GM18517 (cell line): ENCODE data around the gene PXDN.
"Not testable (repeated sequence)": the region's sequence is repeated elsewhere in the genome, so short reads cannot be mapped to it uniquely, and the experiment has no call there.

Source experiments
- ATAC-seq: cut with Tn5 transposase; IDR thresholded peaks from one replicate; pipeline ENCODE4 v1.9.1; 2021; ENCODE audit warnings: mild to moderate bottlenecking, moderate library complexity; ENCODE audit not compliant: unreplicated experiment

The PXDN gene, protein sequence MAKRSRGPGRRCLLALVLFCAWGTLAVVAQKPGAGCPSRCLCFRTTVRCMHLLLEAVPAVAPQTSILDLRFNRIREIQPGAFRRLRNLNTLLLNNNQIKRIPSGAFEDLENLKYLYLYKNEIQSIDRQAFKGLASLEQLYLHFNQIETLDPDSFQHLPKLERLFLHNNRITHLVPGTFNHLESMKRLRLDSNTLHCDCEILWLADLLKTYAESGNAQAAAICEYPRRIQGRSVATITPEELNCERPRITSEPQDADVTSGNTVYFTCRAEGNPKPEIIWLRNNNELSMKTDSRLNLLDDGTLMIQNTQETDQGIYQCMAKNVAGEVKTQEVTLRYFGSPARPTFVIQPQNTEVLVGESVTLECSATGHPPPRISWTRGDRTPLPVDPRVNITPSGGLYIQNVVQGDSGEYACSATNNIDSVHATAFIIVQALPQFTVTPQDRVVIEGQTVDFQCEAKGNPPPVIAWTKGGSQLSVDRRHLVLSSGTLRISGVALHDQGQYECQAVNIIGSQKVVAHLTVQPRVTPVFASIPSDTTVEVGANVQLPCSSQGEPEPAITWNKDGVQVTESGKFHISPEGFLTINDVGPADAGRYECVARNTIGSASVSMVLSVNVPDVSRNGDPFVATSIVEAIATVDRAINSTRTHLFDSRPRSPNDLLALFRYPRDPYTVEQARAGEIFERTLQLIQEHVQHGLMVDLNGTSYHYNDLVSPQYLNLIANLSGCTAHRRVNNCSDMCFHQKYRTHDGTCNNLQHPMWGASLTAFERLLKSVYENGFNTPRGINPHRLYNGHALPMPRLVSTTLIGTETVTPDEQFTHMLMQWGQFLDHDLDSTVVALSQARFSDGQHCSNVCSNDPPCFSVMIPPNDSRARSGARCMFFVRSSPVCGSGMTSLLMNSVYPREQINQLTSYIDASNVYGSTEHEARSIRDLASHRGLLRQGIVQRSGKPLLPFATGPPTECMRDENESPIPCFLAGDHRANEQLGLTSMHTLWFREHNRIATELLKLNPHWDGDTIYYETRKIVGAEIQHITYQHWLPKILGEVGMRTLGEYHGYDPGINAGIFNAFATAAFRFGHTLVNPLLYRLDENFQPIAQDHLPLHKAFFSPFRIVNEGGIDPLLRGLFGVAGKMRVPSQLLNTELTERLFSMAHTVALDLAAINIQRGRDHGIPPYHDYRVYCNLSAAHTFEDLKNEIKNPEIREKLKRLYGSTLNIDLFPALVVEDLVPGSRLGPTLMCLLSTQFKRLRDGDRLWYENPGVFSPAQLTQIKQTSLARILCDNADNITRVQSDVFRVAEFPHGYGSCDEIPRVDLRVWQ (N-terminal part only)

DNA sequence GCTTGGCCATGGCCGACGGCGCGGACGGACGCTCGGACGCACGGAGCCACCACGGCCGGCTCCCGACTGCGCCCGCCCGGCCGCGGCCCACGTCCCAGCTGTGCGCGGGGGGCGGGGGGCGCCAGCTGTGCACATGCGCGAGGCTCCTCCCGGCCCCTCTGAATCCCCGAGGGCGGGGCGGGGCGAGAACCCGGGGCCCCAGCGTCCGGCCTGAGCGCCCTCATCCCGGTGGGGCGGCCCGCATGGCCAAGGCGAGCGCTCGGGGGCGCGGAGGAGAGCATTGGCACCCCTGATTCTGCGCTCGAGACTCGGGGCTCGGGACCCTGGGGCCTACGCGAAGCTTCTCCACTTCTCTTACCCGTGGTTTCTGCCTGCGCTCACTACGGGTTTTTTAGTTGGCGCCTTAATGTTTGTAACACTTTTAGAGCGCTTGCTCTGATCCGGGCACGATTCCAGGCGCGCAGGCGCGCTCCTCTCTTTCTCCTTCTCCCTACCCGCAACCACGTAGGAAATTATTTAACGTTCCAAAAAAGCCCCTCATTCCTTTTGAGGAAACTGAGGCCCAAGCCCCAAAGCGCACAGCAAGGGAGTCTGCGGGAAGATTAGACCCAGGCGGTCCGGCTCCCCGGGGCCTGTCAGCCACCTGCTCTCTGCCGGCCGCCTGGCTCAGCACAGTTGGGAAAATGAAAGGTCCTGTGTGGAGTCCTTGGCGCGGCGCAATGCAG, at the start of gene PXDN:
Gene PXDN (minus strand): TSS at position 70 of the 725 bp plus-strand sequence. CDS start 60 bp downstream, at position 10.
- ATAC-seq = no peak

DNA sequence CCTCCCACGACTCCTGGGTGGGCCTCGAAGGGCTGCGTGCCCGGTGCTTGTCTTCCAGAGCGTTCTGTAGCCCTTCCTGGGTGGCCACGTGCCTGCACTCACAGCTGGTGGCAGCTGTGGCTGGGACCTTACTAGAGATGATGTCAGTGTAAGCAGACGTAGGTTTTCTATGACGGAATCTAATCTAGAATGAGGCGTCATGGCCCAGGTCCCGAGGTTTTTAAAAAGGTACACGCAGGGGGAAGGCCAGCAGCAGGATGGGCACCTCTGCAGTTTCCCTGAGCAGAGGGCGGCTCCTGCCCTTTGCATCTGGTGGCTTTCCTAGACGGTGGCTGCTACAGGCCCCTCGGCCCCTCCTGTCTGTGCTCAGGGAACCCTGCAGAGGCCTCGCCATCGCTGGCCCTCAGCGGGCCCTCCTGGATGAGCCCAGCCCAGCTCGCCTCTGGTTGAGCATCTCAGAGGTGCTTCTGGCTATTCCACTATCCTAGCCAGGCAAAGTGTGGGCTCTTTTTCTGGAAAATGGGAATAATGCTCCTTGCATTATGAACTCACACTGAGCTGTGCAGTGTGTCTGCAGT, 49.6 kb upstream of the PXDN start:
- ATAC-seq = no peak

DNA sequence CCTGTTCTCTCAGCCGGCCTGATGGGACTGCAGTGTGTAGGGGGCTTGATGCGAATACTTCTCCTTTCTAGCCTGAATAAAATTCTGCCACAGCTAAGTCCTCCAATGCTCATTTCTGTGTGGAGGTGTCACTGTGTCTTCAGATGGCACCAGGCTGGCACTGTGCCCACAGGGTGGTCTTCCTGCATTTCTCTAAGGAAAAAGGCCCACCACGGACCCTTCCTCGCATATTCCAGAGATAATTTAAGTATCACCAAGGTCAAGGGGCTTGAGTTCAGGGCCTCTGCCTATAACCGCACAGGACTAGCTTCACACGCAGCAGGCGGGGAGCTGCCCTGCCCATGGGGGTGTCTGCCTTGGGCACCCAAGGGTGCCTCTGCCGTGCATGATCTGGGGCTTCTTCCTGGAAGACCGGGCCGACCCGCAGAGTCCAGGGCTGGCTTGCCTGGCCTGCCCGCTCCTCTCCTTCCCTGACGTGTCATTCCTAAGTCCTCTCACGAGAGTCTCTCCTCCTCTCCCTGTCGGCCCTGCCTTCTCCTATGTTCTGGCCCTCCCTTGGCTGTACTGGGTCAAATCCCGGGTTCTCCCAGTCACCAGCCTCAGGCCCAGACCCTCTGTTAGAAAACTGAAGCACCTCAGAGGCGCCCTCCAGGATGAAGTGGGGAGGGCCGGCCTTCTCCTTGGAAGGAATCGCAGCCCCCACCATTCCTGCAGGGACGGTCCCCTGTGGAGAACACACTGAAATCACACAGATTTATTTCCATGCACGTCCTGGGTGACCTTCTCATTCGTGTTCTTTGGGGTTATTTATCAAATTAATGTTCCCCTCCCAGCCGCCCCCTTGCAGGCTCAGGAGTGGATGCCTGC, 48.9 kb upstream of the PXDN start:
- no peak for ATAC-seq

DNA sequence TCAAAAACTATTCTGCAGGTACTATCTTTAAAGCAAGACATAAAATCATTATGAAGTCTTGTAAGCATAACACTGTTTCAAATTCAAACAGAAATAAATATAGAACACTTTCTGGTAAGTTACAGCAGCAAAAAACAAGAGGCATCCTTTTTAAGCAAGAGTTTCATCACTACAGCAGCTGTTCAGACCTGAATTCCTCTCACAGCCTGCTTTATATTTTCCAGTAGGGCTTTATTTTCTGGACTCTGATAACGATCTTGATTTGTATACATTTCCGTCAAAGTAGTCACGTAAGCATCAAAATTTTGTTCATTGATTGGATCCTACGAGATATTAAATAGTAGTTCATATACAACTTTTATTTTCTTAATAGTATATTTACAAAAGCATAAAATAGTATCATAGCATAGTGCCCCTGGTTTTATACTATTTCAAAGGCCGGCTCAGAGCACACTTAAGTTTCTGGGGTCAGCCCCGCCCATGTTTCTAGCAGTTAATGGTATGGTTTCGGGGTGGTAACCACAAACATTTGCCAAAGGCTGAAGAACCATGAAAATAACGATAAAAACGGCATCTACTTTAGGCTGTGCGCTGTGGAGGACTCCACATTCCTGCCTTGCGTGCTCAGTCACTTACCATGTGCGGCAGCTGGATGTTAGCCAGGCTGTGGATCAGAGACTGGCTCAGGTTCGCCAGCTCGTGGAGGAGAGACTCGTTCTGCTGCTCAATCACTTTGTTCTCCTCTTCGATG, 47.5 kb upstream of the PXDN start:
- ATAC-seq = no peak

DNA sequence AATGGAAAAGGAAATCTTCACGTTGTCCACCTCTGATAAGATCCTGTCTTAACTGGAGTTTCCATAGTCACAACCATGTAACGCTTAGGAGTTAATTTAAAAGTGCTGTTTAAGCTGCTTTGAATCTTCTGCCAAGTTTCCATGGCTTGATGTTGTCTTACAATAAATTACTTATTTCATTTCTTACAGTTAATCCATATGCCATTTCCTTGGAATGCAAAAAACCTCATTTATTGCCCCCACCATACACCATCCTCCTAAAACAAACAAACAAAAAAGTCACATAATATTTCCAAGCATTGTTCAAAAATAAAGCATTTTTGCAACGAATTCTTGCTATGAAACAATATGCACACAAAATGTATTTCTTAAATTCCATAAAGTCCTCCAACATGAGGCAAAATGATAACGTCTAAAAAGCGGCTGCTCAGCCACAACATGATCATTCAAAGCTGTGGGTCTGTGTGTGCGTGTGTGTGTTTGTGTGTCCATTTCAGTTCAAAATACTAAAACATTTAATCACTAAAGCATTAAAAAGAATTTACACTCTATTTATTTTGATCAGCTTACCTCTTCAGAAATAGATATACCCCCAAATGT, 46.8 kb upstream of the PXDN start:
- no peak for ATAC-seq

DNA sequence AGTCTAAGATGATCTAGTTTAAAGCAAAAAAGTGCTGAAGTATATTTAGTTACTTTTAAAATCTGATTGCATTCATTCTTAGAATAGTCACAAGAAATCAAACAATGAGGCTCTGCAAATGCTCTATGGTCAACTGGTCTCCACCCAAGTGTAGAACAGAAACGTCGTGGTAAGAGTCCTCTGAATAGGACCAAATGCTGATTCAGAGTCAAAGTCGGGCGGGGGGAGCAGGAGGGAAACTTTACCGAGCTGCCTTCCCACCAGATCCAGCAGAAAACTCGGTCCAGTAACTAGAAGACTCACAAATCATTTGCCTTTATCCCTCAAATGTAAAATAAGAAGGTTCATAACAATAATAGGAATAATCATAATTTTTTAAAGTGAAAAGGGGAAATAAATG, 46.2 kb upstream of the PXDN start:
- ATAC-seq = no peak

DNA sequence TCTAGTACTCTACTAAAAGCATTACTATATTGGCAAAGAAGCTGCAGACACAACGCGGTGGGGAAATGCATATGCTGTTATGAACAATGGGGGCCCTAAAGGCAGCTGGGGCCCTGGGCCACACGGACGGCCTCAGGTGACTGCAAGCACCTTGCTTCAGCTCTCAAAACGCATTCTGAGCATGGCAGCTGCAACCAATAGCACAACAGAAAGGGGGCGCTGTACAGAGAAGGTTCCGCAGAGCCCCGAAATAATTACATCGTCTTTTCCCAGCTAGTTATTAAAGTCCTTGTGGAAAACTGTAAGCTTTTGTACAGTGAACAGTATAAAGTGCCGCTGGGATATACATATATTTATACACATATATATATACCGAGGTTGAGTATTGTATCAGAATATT, 45.3 kb upstream of the PXDN start:
- no peak for ATAC-seq

DNA sequence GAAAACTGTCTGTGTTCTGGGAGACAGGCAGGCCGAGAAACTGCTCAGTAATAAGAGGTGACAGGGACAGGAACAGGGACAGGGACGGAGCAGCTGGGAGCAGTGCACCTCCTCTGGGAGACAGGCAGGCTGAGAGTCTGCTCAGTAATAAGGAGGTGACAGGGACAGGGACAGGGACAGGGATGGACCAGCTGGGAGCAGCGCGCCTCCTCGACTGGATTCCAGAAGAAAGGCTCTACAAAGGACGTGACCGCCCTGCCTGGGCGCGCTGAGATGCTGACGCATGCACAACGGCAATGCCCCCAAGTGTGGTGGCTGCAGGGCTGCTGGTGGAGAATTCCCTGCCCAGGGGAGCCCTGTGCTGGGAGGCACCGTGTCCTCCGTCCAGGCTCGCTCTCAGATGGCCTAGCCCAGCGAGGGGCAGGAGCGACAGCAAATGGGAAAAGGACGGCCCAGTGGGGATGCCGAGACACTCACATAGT, 44.2 kb upstream of the PXDN start:
- no peak for ATAC-seq

DNA sequence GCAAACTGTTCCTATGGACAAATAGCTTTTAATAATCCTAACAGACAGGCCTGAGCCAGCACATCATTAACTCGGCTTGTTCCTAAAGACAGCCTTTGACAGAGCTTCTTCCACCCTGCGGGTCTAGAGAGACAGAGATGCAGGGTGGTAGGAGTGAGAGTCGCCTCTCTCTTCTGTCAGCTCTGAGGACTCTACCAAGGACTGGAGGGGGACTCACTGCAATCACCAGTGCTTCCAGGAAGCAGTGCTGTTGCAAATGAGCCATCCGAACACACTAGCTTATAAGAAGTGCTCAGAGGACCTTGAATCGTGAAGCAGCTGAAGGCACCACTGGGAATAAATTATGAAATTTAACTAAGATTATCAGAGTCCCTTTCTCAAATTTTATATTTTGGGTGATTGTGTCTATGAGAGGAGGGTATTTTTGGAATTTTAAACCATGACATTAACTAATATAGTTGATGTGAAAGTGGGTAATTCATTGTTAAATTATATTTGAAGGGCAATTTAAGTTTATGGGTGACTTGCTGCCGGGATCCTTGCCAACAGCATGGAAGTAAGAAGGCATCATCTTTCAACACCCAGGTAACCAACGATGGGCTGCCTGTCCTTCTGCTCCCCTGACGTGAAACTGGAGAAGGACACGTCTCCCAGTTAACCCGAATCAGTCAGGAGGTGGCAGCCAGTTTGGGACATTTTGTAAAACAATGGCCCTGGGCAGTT, 43.6 kb upstream of the PXDN start:
- ATAC-seq = no peak

DNA sequence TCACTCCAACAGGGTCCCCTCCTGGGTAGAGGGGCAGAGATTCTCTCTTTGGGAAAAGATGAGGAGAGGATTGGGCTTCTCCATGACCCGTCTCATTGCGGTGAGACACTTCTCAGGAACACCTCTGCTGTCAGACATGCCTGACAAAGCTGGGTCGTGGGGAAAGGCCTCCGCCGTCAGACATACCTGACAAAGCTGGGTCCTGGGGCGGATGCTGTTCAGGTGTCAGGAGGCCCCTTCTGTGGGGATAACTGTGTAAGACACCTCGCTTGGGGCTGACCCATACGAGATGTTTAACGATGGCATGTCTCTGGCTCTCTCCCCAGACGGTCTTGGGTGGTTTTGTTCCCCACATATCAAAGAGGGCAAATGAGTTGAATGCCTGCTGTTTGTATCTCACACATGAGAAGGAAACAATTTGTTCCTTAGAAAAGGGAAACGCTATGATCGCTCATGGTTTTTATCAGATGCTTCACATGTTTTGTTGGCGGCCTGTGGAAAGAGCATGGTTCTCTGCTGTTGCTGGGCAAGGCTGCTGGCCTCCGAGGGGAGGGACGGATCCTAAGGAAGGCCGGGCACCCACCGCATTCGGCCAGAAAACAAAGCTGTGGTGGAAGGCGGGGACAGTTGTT, 40.8 kb upstream of the PXDN start:
- ATAC-seq = no peak

DNA sequence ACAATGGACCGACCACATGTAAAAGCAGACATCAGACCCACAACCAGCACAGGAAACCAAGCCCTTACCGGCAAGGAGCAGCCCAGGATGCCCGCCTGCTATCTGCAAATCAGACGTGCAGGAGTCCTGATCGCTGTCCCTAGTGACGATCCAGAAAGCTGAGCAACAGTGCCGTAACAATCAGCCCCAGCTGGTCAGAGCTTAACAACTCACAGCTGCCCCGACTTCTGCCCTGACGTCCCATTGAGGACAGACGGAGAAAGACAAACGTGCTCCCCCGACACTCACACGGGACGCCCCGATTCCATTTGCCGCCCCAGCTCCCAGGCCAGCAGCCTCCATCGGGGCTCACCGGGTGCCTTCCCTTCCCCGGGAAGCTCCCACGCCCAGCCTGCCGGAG, 39.8 kb upstream of the PXDN start:
- no peak for ATAC-seq

DNA sequence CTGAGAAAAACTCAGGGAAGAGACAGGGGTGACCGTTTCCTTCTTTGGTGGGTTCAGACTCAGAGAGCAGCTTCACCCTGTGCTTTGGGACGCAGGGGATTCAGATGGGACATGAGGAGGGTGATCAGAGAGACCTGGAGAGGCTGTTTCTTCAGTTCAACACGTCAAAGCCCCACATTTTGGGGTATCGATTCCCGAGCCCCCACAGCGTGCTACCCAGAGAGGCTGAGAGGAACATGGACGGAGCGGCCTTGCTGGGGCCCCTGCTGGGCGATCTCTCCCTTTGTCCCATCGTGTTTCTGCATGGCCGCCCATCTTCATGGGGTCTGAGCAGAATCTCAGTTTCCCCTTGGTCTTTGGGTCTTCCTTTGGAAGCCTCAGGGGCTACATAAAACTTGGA, 38.2 kb upstream of the PXDN start:
- ATAC-seq = no peak

DNA sequence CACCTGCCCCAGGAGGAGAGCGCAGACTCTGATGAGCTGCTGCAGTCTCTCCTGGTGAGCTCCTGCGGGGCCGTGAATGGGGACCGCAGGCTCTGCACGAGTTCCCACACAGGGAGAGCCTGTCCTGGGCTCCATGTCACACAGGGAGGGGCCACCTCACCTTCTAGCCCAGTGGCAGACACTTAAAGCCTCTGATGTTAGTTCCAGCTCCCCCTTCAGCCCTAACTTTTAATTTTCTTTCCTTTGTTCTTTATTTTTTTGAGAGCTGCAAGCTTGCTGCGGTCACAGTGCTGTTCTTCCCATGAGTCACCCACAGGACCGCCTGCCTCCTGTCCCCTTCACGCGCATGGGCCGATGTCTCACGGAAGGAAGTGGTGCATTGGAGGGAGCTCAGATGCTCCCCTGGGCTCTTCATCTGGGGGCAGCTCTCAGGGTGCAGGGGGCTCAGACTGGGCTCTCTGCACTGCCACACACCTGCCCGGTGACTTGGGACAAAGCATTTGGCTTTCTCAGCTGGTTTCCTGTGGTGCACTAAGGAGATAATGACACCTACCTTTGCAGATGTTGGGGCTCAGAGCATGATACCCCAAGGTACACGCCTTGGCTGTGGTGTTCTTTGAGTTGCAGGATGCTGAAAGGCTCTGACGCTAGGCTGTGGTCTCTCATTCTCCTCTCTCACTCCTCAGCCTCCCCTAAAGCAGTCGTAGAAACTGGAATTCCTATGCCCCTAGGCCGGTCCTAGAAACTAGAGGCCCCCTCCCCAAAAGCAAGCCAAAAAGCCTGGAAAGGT, 37.2 kb upstream of the PXDN start:
- ATAC-seq = no peak

DNA sequence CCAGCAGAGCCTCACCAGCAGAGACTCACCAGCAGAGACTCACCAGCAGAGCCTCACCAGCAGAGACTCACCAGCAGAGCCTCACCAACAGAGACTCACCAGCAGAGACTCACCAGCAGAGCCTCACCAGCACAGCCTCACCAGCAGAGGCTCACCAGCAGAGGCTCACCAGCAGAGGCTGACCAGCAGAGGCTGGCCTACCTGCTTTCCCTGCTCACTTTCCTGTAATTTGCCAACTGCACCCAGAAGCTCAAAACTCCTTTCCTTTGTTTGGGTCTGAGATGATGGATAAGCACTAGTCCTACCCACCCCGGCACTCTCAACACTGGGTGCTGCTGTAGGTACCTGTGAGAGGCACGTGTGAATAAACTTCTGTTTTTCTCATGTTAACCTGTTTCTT, 36.4 kb upstream of the PXDN start:
- ATAC-seq = no peak

DNA sequence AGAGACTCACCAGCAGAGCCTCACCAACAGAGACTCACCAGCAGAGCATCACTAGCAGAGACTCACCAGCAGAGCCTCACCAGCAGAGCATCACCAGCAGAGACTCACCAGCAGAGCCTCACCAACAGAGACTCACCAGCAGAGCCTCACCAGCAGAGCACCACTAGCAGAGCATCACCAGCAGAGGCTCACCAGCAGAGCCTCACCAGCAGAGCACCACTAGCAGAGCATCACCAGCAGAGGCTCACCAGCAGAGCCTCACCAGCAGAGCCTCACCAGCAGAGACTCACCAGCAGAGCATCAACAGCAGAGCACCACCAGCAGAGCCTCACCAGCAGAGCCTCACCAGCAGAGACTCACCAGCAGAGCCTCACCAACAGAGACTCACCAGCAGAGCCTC, 35.7 kb upstream of the PXDN start:
- not testable (repeated sequence) for ATAC-seq

DNA sequence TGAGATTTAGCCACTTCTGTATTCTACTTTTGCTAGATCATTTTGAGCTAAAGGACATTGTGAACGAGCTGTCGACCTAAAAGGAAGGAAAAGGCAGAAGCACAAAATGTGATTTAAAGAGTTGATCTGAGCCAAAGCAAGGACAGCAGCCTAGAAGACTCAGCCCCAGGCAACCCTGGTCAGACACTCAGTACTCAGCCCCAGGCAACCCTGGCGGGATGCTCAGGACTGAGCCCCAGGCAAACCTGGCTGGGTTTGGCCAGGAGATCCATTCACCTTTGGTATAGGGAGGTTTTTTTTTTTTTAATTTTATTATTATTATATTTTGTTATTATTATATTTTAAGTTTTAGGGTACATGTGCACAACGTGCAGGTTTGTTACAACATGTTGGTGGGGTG, 34.3 kb upstream of the PXDN start:
- ATAC-seq = no peak
